Kidney (tissue), 14 donors: ENCODE results near the gene C17orf67. TPM values are rescaled to one million over a fixed set of nuclear protein-coding genes. Genes with fewer than 3 reads are reported as not detected.

Experiments used
- DNase-seq, 5 donors: peaks; one replicate each; pipeline ENCODE4 v3.0.0-alpha.2; 2013 to 2020
- FAIRE-seq: peaks from 2 replicates; lab custom pipeline; 2012; peaks lifted over from hg19 to GRCh38; lab: Jason Lieb, UNC
- H3K27ac ChIP-seq, 2 donors: one replicate each; pipeline ENCODE4 v1.7.0; 2013; ENCODE audit warnings: low read depth in 2 of 2, low read length in 2 of 2, inconsistent platforms in 1 of 2
- H3K27me3 ChIP-seq: one replicate; pipeline ENCODE4 v1.7.1; 2013; ENCODE audit warnings: low read length, inconsistent platforms; ENCODE audit not compliant: control insufficient read depth, insufficient read depth
- H3K36me3 ChIP-seq, 3 donors: one replicate each; pipeline versions ENCODE4 v1.7.0 to v1.7.1; 2013; ENCODE audit warnings: low read length in 3 of 3, control low read depth in 1 of 3, inconsistent platforms in 1 of 3; ENCODE audit not compliant: insufficient read depth in 3 of 3, control insufficient read depth in 2 of 3
- H3K4me1 ChIP-seq, 3 donors: one replicate each; pipeline versions ENCODE4 v1.7.0 to v1.7.1; 2013; ENCODE audit warnings: low read length in 3 of 3, inconsistent platforms in 1 of 3, low read depth in 1 of 3; ENCODE audit not compliant: control insufficient read depth in 2 of 3, insufficient read depth in 2 of 3
- H3K4me3 ChIP-seq, 3 donors: one replicate each; pipeline versions ENCODE4 v1.7.0 to v1.8.1; 2013; ENCODE audit warnings: low read length in 3 of 3, control low read depth in 1 of 3, inconsistent platforms in 1 of 3
- H3K9ac ChIP-seq, 3 donors: one replicate each; pipeline versions ENCODE4 v1.7.0 to v1.7.1; 2013; ENCODE audit warnings: low read length in 3 of 3, control low read depth in 1 of 3, inconsistent platforms in 1 of 3
- H3K9me3 ChIP-seq, 3 donors: one replicate each; pipeline versions ENCODE4 v1.7.0 to v1.7.1; 2013; ENCODE audit warnings: low read length in 3 of 3, control low read depth in 1 of 3, inconsistent platforms in 1 of 3; ENCODE audit not compliant: control insufficient read depth in 2 of 3, insufficient read depth in 1 of 3
- CTCF ChIP-seq: IDR thresholded peaks from 3 replicates; pipeline ENCODE4 v1.5.1; 2012; ENCODE audit warnings: mild to moderate bottlenecking, moderate library complexity, borderline replicate concordance; ENCODE audit not compliant: insufficient read depth; ENCODE audit errors: extremely low read depth
- intact Hi-C: fragments of 100-400 bp; cut with DNase I; formaldehyde crosslinking; loops from one replicate; pipeline ENCODE4 v1.11.1; 2022
- polyA plus RNA-seq: library from polyadenylated mRNA; stranded (reverse); fragments of 350-450 nt; fragmentation: Illumina TruSeq; extraction: RNeasy Lipid Tissue Mini Kit (QIAGEN cat#74804); gene quantifications from one replicate; pipeline ENCODE4 v1.2.3, GENCODE V29; 2014; ENCODE audit warnings: low read depth, low replicate concordance; ENCODE audit not compliant: insufficient read depth
- total RNA-seq: library from RNA; stranded (reverse); fragmentation: NEBNext Ultra II Directional; extraction: Animal tissue kit (Norgen Biotek cat#: 25700); gene quantifications from one replicate; pipeline ENCODE4 v1.2.1, GENCODE V29; 2021
- donor health status: control.
- donor health status: control.
- donor health status: control.
- donor health status: control.
- donor health status: control.
- donor health status: DM: yes; HTN: yes; CAD: no.
- donor health status: Normal renal cell carcinoma (clear cell type).

Gene C17orf67
- total and polyA plus RNA-seq, 2 donors from 2014 or later, result 0.69 to 2.0 TPM

- intact Hi-C loops, result no loop called here
- H3K9ac ChIP-seq, result no peak overlapping the region
- no peak overlapping the region for H3K27ac ChIP-seq
- H3K27me3 ChIP-seq, result no peaks in the 10 kb centered on the region
- no peak for FAIRE-seq
- no peak for TF ChIP-seq CTCF
- no peak for DNase-seq
- H3K4me1 ChIP-seq, result peaks cover 0 to 6% (median 2%) of the 10 kb centered on the region in 3 donors
- H3K4me3 ChIP-seq, result no peak overlapping the region
- no peaks in the 10 kb centered on the region for H3K9me3 ChIP-seq
- H3K36me3 ChIP-seq, result no peaks in the 10 kb centered on the region
Measured at GRCh38 chr17:56756536-56756935, 77.2 kb downstream of the C17orf67 start.

GRCh38 chr17:56755310-56755709 lies 78.4 kb downstream of the C17orf67 start:
- Histone ChIP-seq H3K4me3 (no peak overlapping the region), H3K9ac (no peak overlapping the region), H3K36me3 (no peaks in the 10 kb centered on the region), H3K4me1 (peaks cover 0 to 8% (median 2%) of the 10 kb centered on the region in 3 donors), H3K27me3 (no peaks in the 10 kb centered on the region), H3K27ac (no peak overlapping the region), H3K9me3 (no peaks in the 10 kb centered on the region)
- FAIRE-seq (no peak), DNase-seq (no peak)
- intact Hi-C loops, result no loop called here
- no peak for TF ChIP-seq CTCF

- Histone ChIP-seq H3K4me1 (peaks cover 0 to 8% (median 2%) of the 10 kb centered on the region in 3 donors), H3K27ac (no peak overlapping the region), H3K9ac (no peak overlapping the region), H3K9me3 (no peaks in the 10 kb centered on the region), H3K36me3 (no peaks in the 10 kb centered on the region), H3K4me3 (no peak overlapping the region), H3K27me3 (no peaks in the 10 kb centered on the region)
- TF ChIP-seq CTCF, result no peak
- intact Hi-C loops, result no loop called here
- no peak for FAIRE-seq
- peak in 4 of 5 donors; percentile 33 to 64 (median 54) for DNase-seq
Measured at GRCh38 chr17:56754523-56755208, 79.1 kb downstream of the C17orf67 start.
